ENCODE data around the gene LRP3.
"Not testable (repeated sequence)": the region's sequence is repeated elsewhere in the genome, so short reads cannot be mapped to it uniquely, and the experiment has no call there.

LRP3 gene

DNA sequence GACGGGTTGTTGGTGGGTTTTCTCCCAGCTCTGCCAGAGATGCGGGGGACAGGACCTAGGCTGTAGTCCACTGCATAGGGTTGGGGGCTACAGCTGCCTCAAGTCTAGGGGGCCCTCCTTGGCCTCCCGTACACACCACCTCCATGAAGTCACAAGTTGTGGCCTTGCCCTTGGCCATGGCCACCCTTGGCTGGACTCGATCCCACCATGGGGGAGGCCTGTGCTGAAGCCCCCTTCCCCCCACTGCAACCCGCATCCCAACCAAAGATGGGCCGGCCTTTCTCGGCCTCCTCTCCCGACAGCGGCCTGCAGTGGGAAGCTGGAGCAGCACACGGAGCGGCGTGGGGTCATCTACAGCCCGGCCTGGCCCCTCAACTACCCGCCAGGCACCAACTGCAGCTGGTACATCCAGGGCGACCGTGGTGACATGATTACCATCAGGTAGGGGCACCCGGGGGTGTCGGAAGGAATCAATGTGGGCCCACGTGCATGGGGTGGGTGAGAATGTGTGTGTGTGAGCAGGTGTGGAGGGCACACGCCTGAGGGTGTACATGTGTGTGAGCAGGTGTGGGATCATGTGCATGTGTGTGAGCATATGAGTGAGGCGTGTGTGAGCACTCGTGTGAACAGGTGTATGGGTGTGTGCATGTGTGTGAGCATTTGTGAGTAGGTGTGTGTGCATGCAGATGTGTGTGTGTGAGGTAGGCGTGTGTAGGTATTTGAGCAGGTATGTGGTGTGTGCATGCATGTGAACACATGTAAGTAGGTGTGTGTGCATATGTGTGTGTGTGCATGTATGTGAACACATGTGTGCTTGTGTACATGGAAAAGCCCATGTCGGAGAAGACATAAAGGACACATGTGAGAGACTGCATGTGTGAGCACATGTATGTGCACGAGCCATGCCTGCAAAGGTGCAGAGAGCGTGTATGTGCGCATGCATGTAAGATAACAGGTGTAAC lies 8.7 kb downstream of the LRP3 start:
- no peak for DNase-seq (ENCODE audit: low spot score)

GRCh38 chr19:33203529-33203928 lies 9.4 kb downstream of the LRP3 start:
- DNase-seq (ENCODE audit: low spot score): no peak

GRCh38 chr19:33204136-33204973 lies 10.2 kb downstream of the LRP3 start:
- no peak for DNase-seq (ENCODE audit: low spot score)

GRCh38 chr19:33205110-33205509 lies 11.0 kb downstream of the LRP3 start:
- no peak for DNase-seq (ENCODE audit: low spot score)

GRCh38 chr19:33205531-33206260 lies 11.6 kb downstream of the LRP3 start:
- no peak for DNase-seq (ENCODE audit: low spot score)

- DNase-seq (ENCODE audit: low spot score): no peak
Observed at GRCh38 chr19:33206261-33207039, 12.3 kb downstream of the LRP3 start.

DNA sequence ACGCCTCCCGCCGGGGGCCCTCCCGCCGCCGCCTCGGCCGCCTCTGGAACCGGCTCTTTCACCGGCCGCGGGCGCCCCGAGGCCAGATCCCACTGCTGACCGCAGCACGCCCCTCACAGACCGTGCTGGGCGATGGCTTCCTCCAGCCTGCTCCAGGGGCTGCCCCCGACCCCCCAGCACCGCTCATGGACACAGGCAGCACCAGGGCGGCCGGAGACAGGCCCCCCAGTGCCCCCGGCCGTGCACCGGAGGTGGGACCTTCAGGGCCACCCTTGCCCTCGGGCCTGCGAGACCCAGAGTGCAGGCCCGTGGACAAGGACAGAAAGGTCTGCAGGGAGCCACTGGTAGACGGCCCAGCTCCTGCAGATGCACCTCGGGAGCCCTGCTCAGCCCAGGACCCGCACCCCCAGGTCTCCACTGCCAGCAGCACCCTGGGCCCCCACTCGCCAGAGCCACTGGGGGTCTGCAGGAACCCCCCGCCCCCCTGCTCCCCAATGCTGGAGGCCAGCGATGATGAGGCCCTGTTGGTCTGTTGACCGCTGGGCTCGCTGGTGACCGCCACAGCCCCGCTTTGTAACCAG lies 13.0 kb downstream of the LRP3 start:
- DNase-seq (ENCODE audit: low spot score): no peak

- DNase-seq (ENCODE audit: low spot score): no peak
Observed at GRCh38 chr19:33207903-33208302, 13.8 kb downstream of the LRP3 start.

DNA sequence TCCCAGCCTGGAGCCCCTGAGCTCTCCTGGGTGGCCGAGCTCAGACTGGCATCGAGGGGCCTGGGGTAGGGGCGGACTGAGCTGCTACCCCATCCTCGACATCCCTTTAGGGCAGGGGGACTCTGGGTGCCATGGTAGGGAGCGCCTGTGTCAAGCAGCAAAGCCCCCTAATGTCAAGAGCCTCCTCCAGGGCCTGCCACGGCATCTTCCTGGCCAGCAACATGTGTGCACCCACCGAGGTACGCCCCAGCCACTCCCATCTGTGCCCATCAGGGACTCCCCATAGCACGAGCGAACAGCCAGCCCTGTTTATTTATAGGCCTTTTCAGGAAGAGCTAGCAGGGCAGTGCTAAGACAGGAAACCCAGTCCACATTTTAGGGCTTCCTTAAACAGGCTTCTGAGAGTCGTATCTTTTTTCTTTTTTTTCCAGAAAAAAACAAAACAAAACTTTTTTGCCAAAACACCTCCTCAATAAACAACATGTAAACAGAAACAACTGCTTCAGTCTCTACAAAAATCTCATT lies 14.3 kb downstream of the LRP3 start:
- DNase-seq (ENCODE audit: low spot score): no peak

DNA sequence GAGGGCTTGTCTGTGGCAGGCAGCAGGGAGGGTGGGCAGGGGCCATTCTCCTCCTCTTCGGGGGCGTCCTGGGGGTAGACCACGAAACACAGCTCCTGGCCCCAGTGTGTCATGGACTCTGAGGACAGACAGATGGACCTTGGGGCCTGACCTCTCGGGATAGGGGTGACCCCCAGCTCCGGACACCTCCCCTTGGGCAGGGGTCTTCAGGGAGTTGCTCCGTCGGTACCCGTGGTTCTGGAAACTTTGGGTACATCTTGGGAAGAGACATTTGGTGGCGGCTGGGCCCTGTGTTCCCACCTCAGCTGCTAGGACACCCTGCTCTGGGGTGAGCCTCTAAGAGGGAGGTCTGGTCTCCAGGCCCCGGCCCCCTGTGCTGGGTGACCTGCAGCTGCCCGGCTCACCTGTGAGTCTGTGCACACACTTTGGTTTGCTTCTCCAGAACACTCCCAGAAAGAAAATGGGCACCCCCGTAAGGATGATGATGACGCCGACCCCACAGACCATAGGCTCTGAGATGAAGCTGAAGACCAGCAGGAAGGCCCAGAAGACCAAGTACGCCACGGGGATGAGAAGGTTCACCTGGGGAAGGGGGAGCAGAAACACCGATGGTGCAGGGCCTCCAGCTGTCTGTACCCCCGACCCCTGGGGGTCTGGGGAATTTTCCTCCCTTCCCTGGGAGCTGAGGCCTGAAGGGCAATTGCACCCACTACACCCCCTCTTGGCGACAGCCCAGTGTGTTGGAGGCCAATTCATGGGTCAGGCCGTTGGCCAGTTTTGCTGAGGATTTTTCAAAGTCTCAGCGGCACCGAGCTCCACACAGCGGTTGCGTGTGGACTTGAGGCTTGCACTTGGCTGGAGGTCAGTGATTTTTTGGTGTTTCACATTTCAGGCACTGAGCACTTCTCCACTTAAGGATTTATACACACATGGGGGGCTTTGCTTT lies 15.0 kb downstream of the LRP3 start:
- no peak for DNase-seq (ENCODE audit: low spot score)

DNA sequence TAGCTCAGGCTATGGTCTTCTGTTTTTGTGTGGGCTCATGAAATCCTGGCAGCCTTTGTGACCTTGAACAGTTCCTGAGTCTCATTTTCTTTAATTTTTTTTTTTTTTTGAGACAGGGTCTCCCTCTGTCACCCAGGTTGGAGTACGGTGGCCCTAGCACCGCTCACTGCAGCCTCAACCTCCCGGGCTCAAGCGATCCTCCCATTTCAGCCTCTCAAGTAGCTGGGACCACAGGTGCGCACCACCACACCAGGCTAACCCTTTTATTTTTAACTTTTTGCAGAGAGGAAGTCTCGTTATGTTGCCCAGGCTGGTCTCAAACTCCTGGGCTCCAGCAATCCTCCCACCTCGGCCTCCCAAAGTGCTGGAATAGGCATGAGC lies 15.7 kb downstream of the LRP3 start:
- not testable (repeated sequence) for DNase-seq (ENCODE audit: low spot score)

GRCh38 chr19:33210266-33210940 lies 16.3 kb downstream of the LRP3 start:
- DNase-seq (ENCODE audit: low spot score): no peak

- DNase-seq (ENCODE audit: low spot score): no peak
Observed at GRCh38 chr19:33211794-33212435, 17.8 kb downstream of the LRP3 start.

DNA sequence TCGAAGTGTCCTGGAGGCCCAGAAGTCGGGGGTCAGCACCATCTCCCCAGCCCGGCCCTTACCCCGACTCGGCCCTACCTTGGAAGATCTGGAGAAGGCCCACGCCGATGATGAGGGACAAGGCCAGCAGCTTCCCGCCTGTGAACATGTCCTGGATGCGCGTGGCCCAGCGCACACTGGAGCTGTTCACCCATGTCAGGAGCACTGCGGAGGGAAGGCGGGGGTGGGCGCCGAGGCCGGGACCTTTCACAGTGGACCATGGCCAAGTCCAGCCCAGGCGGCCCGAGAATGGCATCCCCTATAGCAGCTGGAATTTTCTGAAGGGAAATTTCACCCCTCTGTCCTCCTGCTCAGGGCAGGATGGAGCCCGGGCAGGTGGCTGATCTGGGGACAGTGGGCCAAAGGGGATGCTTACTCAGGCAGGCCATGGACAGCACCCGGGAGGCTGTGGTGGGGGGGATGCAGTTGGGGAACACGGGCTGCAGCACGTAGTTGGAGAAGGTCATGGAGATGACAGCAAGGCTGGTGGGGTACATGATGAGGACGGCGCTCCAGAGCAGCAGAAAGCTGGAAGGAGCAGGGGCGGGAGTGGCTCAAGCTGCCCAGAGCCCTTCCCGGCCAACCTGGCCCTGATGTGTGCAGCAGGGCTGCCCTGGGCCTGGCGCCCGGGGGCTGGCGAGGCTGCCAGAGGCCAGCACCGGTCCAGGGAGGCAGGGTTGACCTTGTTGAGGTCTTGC lies 18.5 kb downstream of the LRP3 start:
- no peak for DNase-seq (ENCODE audit: low spot score)

- peak; percentile 77 for DNase-seq (ENCODE audit: low spot score)
Observed at GRCh38 chr19:33214596-33214995, 20.5 kb downstream of the LRP3 start.

DNA sequence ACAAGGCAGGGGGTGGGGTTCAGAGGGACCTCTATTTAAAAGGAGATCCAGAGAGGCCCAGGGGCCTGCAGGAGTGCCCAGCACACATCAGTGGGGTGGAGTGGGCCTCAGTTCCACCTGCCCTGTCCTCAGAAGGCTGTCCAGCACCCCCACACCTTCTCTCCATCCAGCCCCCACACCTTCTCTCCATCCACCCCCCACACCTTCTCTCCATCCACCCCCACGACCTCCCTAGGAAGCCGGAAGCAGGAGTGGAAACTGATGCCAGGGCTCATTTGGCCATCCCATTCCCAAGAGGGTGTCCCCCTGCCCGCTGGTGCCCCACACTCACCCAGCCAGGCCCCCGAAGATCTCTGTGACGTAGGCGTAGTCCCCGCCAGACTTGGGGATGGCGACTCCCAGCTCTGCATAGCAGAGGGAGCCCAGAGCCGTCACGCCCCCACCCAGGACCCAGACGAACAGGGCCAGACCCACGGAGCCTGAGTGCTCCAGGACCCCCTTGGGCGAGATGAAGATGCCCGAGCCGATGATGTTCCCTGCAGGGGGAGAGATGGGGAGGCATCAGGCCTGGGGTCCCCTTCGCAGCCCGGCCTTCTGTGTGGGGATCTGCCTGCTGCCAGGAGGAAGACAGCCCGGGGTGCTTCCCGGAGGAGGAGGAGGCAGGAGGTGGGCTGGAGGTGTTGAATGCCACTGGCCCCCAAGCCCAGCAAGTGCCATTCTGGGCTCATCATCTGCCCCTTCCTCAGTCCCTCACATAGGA lies 21.5 kb downstream of the LRP3 start:
- DNase-seq (ENCODE audit: low spot score): no peak

DNA sequence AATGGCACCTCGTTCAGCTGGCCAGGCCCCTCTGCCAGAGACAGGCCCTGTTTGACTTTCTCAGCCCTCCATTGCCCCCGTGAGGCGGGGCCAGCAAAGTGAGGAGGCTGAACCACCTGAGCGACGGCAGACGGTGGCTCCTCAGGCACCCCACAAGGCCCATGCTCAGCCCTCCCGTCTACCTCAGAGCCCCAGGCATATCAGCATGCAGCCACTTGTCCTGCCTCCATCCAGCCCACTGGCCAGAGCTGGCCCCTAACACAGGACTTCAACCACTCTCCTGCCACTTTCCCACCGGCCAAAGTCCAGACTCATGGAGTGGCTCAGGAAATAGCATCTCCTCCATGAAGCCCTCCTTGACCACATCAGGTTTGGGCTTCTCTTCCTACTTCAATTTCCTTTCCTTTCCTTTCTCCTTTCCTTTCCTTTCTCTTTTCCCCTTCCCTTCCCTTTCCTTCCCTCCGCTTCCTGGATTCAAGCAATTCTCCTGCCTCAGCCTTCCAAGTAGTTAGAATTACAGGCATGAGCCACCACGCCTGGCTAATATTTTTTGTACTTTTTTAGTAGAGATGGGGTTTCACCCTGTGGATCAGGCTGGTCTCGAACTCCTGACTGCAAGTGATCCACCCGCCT lies 22.2 kb downstream of the LRP3 start:
- DNase-seq (ENCODE audit: low spot score): peak; percentile 52

Measured in iPS-NIHi11 (cell line).